ENCODE measurements around the gene MRTFA. TPM values are rescaled to one million over a fixed set of nuclear protein-coding genes. Genes with fewer than 3 reads are reported as not detected.

The MRTFA gene
- total RNA-seq, 2 experiments from 2014 or later = 47.7 to 66.9 TPM

GRCh38 chr22:40407021-40407761 is 229.3 kb downstream of the MRTFA start:
- Histone ChIP-seq H3K4me1 (ENCODE audit: insufficient read depth, low read length, poor library complexity, severe bottlenecking) (peaks cover 25% of the 10 kb centered on the region), H3K36me3 (ENCODE audit: insufficient read depth, low read length) (peaks cover 100% of the 10 kb centered on the region), H3K9me2 (ENCODE audit: insufficient read depth, low read length) (no peaks in the 10 kb centered on the region), H3K79me2 (ENCODE audit: insufficient read depth, low read depth, low read length) (no peaks in the 10 kb centered on the region), H3K27ac (ENCODE audit: low read depth, low read length, poor library complexity, severe bottlenecking) (no peak overlapping the region), H3K4me2 (ENCODE audit: low read length) (no peak overlapping the region), H3K4me3 (ENCODE audit: low read depth, low read length, poor library complexity, severe bottlenecking) (no peak overlapping the region), H4K20me1 (ENCODE audit: insufficient read depth, low read length) (no peaks in the 10 kb centered on the region), H2AFZ (ENCODE audit: low read length) (no peak overlapping the region), H3K9me3 (ENCODE audit: low read length) (no peaks in the 10 kb centered on the region)
- DNase-seq (ENCODE audit: low spot score) = no peak
- CTCF ChIA-PET (ENCODE audit: unreplicated experiment) = interaction anchor here (0.6 to 1.0 kb wide), 2 partner anchors 10 to 86 kb away, joined by 5 to 8 read pairs; no protein-coding TSS in a partner anchor
- TF ChIP-seq CTCF (conservative IDR thresholded peaks at IDR 0.05; ENCODE audit: low read length) (no peak), EZH2phosphoT487 (IDR thresholded peaks at IDR 0.05; ENCODE audit: borderline replicate concordance, low read depth, low read length) (no peak)
- no TSS peak for BruUV-seq (replicated peaks)
- POLR2A ChIA-PET = no interaction called here
- intact Hi-C loops (cut with micrococcal nuclease; ENCODE audit: unreplicated experiment) = no loop called here

GRCh38 chr22:40406063-40406890 is 230.2 kb downstream of the MRTFA start:
- POLR2A ChIA-PET = no interaction called here
- peaks cover 25% of the 10 kb centered on the region for H3K4me1 ChIP-seq (ENCODE audit: insufficient read depth, low read length, poor library complexity, severe bottlenecking)
- no peaks in the 10 kb centered on the region for H4K20me1 ChIP-seq (ENCODE audit: insufficient read depth, low read length)

More at GRCh38 chr22:40406063-40406890, 230.2 kb downstream of the MRTFA start:
- Histone ChIP-seq H3K4me2 (ENCODE audit: low read length) (no peak overlapping the region), H3K36me3 (ENCODE audit: insufficient read depth, low read length) (peaks cover 100% of the 10 kb centered on the region), H2AFZ (ENCODE audit: low read length) (no peak overlapping the region), H3K4me3 (ENCODE audit: low read depth, low read length, poor library complexity, severe bottlenecking) (no peak overlapping the region), H3K9me2 (ENCODE audit: insufficient read depth, low read length) (no peaks in the 10 kb centered on the region), H3K9me3 (ENCODE audit: low read length) (no peaks in the 10 kb centered on the region), H3K27ac (ENCODE audit: low read depth, low read length, poor library complexity, severe bottlenecking) (no peak overlapping the region), H3K79me2 (ENCODE audit: insufficient read depth, low read depth, low read length) (no peaks in the 10 kb centered on the region)
- CTCF ChIA-PET (ENCODE audit: unreplicated experiment) = interaction anchor here (0.7 kb wide), 1 partner anchor 27 kb away, joined by 3 read pairs; no protein-coding TSS in a partner anchor
- intact Hi-C loops (cut with micrococcal nuclease; ENCODE audit: unreplicated experiment) = no loop called here
- TF ChIP-seq CTCF (conservative IDR thresholded peaks at IDR 0.05; ENCODE audit: low read length) (no peak), EZH2phosphoT487 (IDR thresholded peaks at IDR 0.05; ENCODE audit: borderline replicate concordance, low read depth, low read length) (no peak)
- BruUV-seq (replicated peaks) = no TSS peak
- DNase-seq (ENCODE audit: low spot score) = no peak
